Measurements from ENCODE around the gene CALML5. TPM values are rescaled to one million over a fixed set of nuclear protein-coding genes. Genes with fewer than 3 reads are reported as not detected.

The CALML5 gene
- total RNA-seq, 1 donor from 2014 or later, result not detected

DNA sequence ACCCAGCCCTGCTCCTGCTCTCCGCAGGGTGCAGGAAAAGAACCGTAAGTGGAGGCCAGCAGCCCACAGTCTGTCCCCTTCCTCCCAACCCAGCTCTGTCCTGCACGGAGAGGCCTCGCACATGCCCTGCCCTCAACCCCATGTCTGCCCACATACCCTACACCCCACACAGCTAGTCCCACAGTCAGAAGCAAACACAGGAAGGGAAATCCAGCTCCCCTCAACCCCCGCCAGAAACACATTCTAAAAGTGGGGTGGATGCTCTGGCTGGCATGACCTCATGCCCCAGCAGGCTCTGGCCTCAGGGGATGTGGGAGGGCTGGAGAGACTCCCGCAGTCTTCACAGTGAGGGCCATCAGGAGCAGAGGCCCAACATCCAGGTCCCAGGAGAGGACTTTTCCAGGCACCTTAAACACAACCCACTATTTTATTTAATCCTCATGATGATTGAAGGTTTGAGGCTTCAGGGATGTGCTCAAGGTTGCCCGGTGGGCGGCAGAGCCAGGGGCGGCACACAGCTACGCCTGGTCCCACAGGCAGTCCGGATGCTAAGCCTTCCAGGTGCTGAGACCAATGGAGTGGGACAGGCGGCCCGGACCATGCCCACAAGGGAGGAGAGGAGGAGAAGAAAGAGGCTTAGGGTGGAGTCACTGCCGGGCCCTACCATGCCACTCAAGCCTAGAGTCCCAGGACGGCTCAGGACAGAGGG lies 29.9 kb downstream of the CALML5 start:
- no peak for DNase-seq (ENCODE audit: low spot score)
- peaks cover 6% of the 10 kb centered on the region for H3F3A ChIP-seq (ENCODE audit: low read depth)
- TF ChIP-seq CTCF (IDR thresholded peaks at IDR 0.05) (no peak), EZH2 (IDR thresholded peaks at IDR 0.05) (no peak), EZH2phosphoT487 (IDR thresholded peaks at IDR 0.05) (no peak)

DNA sequence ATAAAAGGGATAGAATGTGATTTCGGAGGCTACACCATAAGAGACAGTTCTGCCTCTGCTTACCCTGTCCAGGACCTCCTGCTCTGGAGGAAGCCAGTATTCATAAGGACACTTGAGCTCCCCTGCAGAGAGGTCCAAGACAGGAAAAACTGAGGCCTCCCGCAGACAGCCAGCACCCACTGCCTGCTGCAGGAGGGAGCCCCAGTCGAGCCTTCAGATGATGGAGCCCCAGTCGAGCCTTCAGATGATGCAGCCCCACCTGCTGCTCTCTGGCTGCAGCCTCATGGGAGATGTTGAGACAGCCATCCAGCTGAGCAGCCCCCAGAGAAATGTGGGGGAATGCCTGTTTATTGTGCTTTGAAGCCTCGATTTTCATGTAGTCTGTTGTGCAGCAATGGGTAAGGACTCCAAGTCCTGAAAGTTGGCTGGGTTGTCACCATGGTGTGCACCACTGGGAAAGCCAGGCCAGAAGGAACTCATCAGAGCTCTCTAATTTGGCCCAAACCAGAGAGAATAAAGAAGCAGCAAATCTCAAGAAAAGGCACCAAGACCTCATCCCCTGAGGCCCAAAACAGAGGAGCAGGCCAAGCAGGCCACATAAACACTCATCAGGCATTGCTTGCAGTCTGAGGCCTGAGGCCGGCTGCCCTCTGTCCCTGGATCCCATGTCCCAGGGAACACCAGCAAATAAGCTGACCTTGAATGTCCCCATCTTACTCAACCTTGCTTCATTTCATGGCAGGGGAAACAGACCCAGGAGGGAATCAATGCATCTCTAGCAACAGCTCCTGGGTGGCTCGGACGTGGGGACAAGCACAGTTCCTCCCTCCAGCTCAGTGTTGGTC lies 30.9 kb downstream of the CALML5 start:
- TF ChIP-seq EZH2 (IDR thresholded peaks at IDR 0.05) (no peak), CTCF (IDR thresholded peaks at IDR 0.05) (no peak), EZH2phosphoT487 (IDR thresholded peaks at IDR 0.05) (no peak)
- no peak for DNase-seq (ENCODE audit: low spot score)
- no peak overlapping the region for H3K4me2 ChIP-seq
- no peaks in the 10 kb centered on the region for H3K36me3 ChIP-seq
- H3K27me3 Mint-ChIP-seq (ENCODE audit: insufficient read depth, low read depth), result peaks cover 8% of the 10 kb centered on the region
- peaks cover 35% of the 10 kb centered on the region for H3K4me1 Mint-ChIP-seq
- no peaks in the 10 kb centered on the region for H3K79me2 ChIP-seq (ENCODE audit: low read depth)
- H2AFZ ChIP-seq (replicated peaks), result no peak overlapping the region
- H3K9me3 ChIP-seq (ENCODE audit: low read depth), result no peaks in the 10 kb centered on the region
- peaks cover 22% of the 10 kb centered on the region for H3K9me3 Mint-ChIP-seq
- H3K27ac ChIP-seq, result no peak overlapping the region
- peak overlapping the region; percentile 48 for H3K27ac Mint-ChIP-seq
- no peak overlapping the region for H3K4me3 ChIP-seq
- H4K20me1 ChIP-seq (ENCODE audit: low read depth), result no peaks in the 10 kb centered on the region
- H3K4me1 ChIP-seq, result peaks cover 14% of the 10 kb centered on the region
- no peaks in the 10 kb centered on the region for H3K27me3 ChIP-seq
- peaks cover 5% of the 10 kb centered on the region for H3K36me3 Mint-ChIP-seq
- no peak overlapping the region for H3K4me3 Mint-ChIP-seq
- no peak overlapping the region for H3K9ac ChIP-seq
- peaks cover 6% of the 10 kb centered on the region for H3F3A ChIP-seq (ENCODE audit: low read depth)

More for the DNA sequence above, 29.9 kb downstream of the CALML5 start:
- Histone ChIP-seq H2AFZ (replicated peaks) (no peak overlapping the region), H4K20me1 (ENCODE audit: low read depth) (no peaks in the 10 kb centered on the region), H3K4me1 (peaks cover 14% of the 10 kb centered on the region), H3K79me2 (ENCODE audit: low read depth) (no peaks in the 10 kb centered on the region), H3K4me3 (no peak overlapping the region), H3K27me3 (no peaks in the 10 kb centered on the region), H3K36me3 (no peaks in the 10 kb centered on the region), H3K27ac (no peak overlapping the region), H3K9me3 (ENCODE audit: low read depth) (no peaks in the 10 kb centered on the region), H3K4me2 (no peak overlapping the region), H3K9ac (no peak overlapping the region)
- Mint-ChIP-seq H3K27ac (peak overlapping the region; percentile 48), H3K27me3 (ENCODE audit: insufficient read depth, low read depth) (peaks cover 8% of the 10 kb centered on the region), H3K4me3 (peak overlapping the region; percentile 10), H3K36me3 (peaks cover 2% of the 10 kb centered on the region), H3K9me3 (peaks cover 20% of the 10 kb centered on the region), H3K4me1 (peaks cover 35% of the 10 kb centered on the region)

GRCh38 chr10:5467634-5468255 lies 31.6 kb downstream of the CALML5 start:
- H3F3A ChIP-seq (ENCODE audit: low read depth), result peaks cover 6% of the 10 kb centered on the region
- Mint-ChIP-seq H3K4me3 (no peak overlapping the region), H3K36me3 (peaks cover 7% of the 10 kb centered on the region), H3K9me3 (peaks cover 22% of the 10 kb centered on the region), H3K27me3 (ENCODE audit: insufficient read depth, low read depth) (peaks cover 8% of the 10 kb centered on the region), H3K27ac (peak overlapping the region; percentile 58), H3K4me1 (peaks cover 35% of the 10 kb centered on the region)
- peaks cover 14% of the 10 kb centered on the region for H3K4me1 ChIP-seq
- no peak for TF ChIP-seq CTCF (IDR thresholded peaks at IDR 0.05)
- no peak for TF ChIP-seq EZH2 (IDR thresholded peaks at IDR 0.05)
- no peak for TF ChIP-seq EZH2phosphoT487 (IDR thresholded peaks at IDR 0.05)
- no peak overlapping the region for H2AFZ ChIP-seq (replicated peaks)
- no peak overlapping the region for H3K27ac ChIP-seq
- H3K27me3 ChIP-seq, result no peaks in the 10 kb centered on the region
- no peaks in the 10 kb centered on the region for H3K36me3 ChIP-seq
- H3K9ac ChIP-seq, result no peak overlapping the region
- DNase-seq (ENCODE audit: low spot score), result no peak
- no peak overlapping the region for H3K4me2 ChIP-seq
- no peak overlapping the region for H3K4me3 ChIP-seq
- no peaks in the 10 kb centered on the region for H4K20me1 ChIP-seq (ENCODE audit: low read depth)
- no peaks in the 10 kb centered on the region for H3K79me2 ChIP-seq (ENCODE audit: low read depth)
- no peaks in the 10 kb centered on the region for H3K9me3 ChIP-seq (ENCODE audit: low read depth)

Measured in neural progenitor cell (in vitro differentiated cells).